ENCODE results near the gene PCDHGA1.

The PCDHGA1 gene

GRCh38 chr5:141355641-141356040 lies 25.3 kb downstream of the PCDHGA1 start:
- no peak overlapping the region for H3K27ac ChIP-seq (ENCODE audit: low read length)
- H3K79me2 ChIP-seq (ENCODE audit: low read length), result no peaks in the 10 kb centered on the region
- H3K9me2 ChIP-seq (replicated peaks; ENCODE audit: insufficient read depth, low read length), result no peaks in the 10 kb centered on the region

GRCh38 chr5:141356133-141356532 lies 25.8 kb downstream of the PCDHGA1 start:
- no peak for TF ChIP-seq CTCF (IDR thresholded peaks at IDR 0.05; ENCODE audit: low read length)
- no peak for TF ChIP-seq EZH2 (optimal IDR thresholded peaks at IDR 0.05; ENCODE audit: low read depth, low read length)
- TF ChIP-seq EZH2phosphoT487 (IDR thresholded peaks at IDR 0.05; ENCODE audit: low read length), result no peak

More at GRCh38 chr5:141355641-141356040, 25.3 kb downstream of the PCDHGA1 start:
- no peaks in the 10 kb centered on the region for H3F3A ChIP-seq (ENCODE audit: insufficient read depth, low read length)
- no peak overlapping the region for H3K9ac ChIP-seq (ENCODE audit: low read length)
- H3K4me3 ChIP-seq (ENCODE audit: low read length), result no peak overlapping the region
- no peaks in the 10 kb centered on the region for H3K9me3 ChIP-seq (replicated peaks; ENCODE audit: insufficient read depth, low read length)
- no peaks in the 10 kb centered on the region for H3K4me1 ChIP-seq (ENCODE audit: low read length)
- DNase-seq, result no peak
- H2AFZ ChIP-seq (ENCODE audit: low read length), result no peak overlapping the region
- H4K20me1 ChIP-seq (ENCODE audit: insufficient read depth, low read length), result no peaks in the 10 kb centered on the region
- H3K4me2 ChIP-seq (ENCODE audit: low read depth, low read length), result no peak overlapping the region
- no peak for TF ChIP-seq CTCF (IDR thresholded peaks at IDR 0.05; ENCODE audit: low read length)
- TF ChIP-seq EZH2 (optimal IDR thresholded peaks at IDR 0.05; ENCODE audit: low read depth, low read length), result no peak
- H3K36me3 ChIP-seq (replicated peaks; ENCODE audit: insufficient read depth, low read length), result no peaks in the 10 kb centered on the region
- H3K27me3 ChIP-seq (replicated peaks; ENCODE audit: insufficient read depth, low read length), result 0 out of 2 replicates have a peak, but pooled peaks cover 3% of the 10 kb centered on the region

GRCh38 chr5:141356950-141357349 lies 26.6 kb downstream of the PCDHGA1 start:
- Histone ChIP-seq H3K9me2 (replicated peaks; ENCODE audit: insufficient read depth, low read length) (no peaks in the 10 kb centered on the region), H3K4me1 (ENCODE audit: low read length) (no peaks in the 10 kb centered on the region), H3K4me2 (ENCODE audit: low read depth, low read length) (no peak overlapping the region), H3K4me3 (ENCODE audit: low read length) (no peak overlapping the region), H3K79me2 (ENCODE audit: low read length) (no peaks in the 10 kb centered on the region), H3K27ac (ENCODE audit: low read length) (no peak overlapping the region), H3K36me3 (replicated peaks; ENCODE audit: insufficient read depth, low read length) (no peaks in the 10 kb centered on the region), H3K27me3 (replicated peaks; ENCODE audit: insufficient read depth, low read length) (no peaks in the 10 kb centered on the region), H3K9ac (ENCODE audit: low read length) (no peak overlapping the region), H2AFZ (ENCODE audit: low read length) (no peak overlapping the region), H3F3A (ENCODE audit: insufficient read depth, low read length) (no peaks in the 10 kb centered on the region), H3K9me3 (replicated peaks; ENCODE audit: insufficient read depth, low read length) (no peaks in the 10 kb centered on the region), H4K20me1 (ENCODE audit: insufficient read depth, low read length) (no peaks in the 10 kb centered on the region)
- no peak for DNase-seq
- no peak for TF ChIP-seq EZH2 (optimal IDR thresholded peaks at IDR 0.05; ENCODE audit: low read depth, low read length)
- no peak for TF ChIP-seq CTCF (IDR thresholded peaks at IDR 0.05; ENCODE audit: low read length)
- no peak for TF ChIP-seq EZH2phosphoT487 (IDR thresholded peaks at IDR 0.05; ENCODE audit: low read length)

More at GRCh38 chr5:141356133-141356532, 25.8 kb downstream of the PCDHGA1 start:
- no peaks in the 10 kb centered on the region for H3K9me3 ChIP-seq (replicated peaks; ENCODE audit: insufficient read depth, low read length)
- H3K4me3 ChIP-seq (ENCODE audit: low read length), result no peak overlapping the region
- no peak overlapping the region for H3K4me2 ChIP-seq (ENCODE audit: low read depth, low read length)
- no peaks in the 10 kb centered on the region for H4K20me1 ChIP-seq (ENCODE audit: insufficient read depth, low read length)
- H2AFZ ChIP-seq (ENCODE audit: low read length), result no peak overlapping the region
- no peak for DNase-seq
- no peaks in the 10 kb centered on the region for H3K79me2 ChIP-seq (ENCODE audit: low read length)
- H3K27ac ChIP-seq (ENCODE audit: low read length), result no peak overlapping the region
- no peaks in the 10 kb centered on the region for H3K9me2 ChIP-seq (replicated peaks; ENCODE audit: insufficient read depth, low read length)
- no peaks in the 10 kb centered on the region for H3K36me3 ChIP-seq (replicated peaks; ENCODE audit: insufficient read depth, low read length)
- no peaks in the 10 kb centered on the region for H3K27me3 ChIP-seq (replicated peaks; ENCODE audit: insufficient read depth, low read length)
- no peaks in the 10 kb centered on the region for H3F3A ChIP-seq (ENCODE audit: insufficient read depth, low read length)
- H3K4me1 ChIP-seq (ENCODE audit: low read length), result no peaks in the 10 kb centered on the region
- H3K9ac ChIP-seq (ENCODE audit: low read length), result no peak overlapping the region
